GM12892 (cell line): ENCODE measurements around the gene IL19.

Experiments used
- DNase-seq: peaks from one replicate; pipeline ENCODE4 v3.0.0; 2011; ENCODE audit not compliant: insufficient read length
- FAIRE-seq: peaks from 2 replicates; lab custom pipeline; 2011; peaks lifted over from hg19 to GRCh38; lab: Jason Lieb, UNC
- POLR2A ChIP-seq: IDR thresholded peaks from 2 replicates; pipeline ENCODE4 v1.6.1; 2011; ENCODE audit warnings: low read depth, low read length, control low read depth
- POLR2AphosphoS5 ChIP-seq: IDR thresholded peaks from 2 replicates; pipeline ENCODE4 v1.6.1; 2011; ENCODE audit warnings: low read depth, low read length, control low read depth
- TAF1 ChIP-seq: IDR thresholded peaks from 2 replicates; pipeline ENCODE4 v1.6.1; 2011; ENCODE audit warnings: low read depth, mild to moderate bottlenecking, control low read depth, low read length, borderline replicate concordance

IL19 gene

DNA sequence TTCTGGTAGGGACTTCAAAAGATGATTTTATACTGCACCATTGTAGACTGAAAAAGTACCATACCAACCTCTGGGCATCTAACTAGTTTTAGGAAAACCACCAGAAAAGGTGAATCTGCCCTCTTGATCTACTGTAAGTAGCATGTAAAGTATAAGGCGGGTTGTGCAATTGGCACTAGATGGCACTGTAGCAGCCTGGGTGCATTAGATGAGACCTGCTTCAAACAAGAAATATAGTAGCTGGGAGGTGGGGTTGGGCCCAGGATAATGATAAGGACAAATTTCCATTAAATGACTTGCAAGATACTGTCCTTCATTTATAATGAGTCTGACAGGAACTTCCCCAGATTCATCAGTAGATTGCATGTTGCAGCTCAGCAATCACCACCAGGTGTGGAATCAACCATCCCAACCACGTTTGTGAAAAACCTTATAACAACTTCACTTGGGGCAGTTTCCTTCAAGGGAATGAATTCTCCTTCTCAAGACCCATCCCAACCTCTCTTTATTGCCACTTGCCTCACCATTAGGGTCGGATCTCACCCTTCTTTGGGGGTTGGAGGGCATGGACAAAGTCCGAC, 39.0 kb downstream of the IL19 start:
- TF ChIP-seq TAF1 (no peak), POLR2A (no peak), POLR2AphosphoS5 (no peak)
- no peak for DNase-seq
- FAIRE-seq, result peak; percentile 81

DNA sequence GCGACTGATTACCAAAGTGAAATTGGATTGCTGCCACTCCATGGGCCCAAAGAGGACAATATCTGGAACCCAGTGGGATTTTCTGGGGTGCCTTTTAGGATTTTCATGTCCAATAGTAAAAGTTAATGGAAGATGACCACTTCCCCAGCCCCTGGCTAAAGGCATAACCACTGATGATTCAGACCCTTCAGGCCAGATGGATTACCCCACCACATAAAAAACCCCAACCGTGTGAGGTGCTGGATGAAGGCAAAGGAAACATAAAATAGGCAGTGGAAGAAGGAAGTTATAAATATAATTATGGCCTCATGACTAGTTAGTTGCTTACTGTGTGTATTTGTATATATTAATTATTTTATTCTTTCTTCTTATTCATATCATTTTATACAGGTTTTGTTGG, 41.9 kb downstream of the IL19 start:
- no peak for DNase-seq
- TF ChIP-seq POLR2A (no peak), TAF1 (no peak), POLR2AphosphoS5 (no peak)
- no peak for FAIRE-seq

DNA sequence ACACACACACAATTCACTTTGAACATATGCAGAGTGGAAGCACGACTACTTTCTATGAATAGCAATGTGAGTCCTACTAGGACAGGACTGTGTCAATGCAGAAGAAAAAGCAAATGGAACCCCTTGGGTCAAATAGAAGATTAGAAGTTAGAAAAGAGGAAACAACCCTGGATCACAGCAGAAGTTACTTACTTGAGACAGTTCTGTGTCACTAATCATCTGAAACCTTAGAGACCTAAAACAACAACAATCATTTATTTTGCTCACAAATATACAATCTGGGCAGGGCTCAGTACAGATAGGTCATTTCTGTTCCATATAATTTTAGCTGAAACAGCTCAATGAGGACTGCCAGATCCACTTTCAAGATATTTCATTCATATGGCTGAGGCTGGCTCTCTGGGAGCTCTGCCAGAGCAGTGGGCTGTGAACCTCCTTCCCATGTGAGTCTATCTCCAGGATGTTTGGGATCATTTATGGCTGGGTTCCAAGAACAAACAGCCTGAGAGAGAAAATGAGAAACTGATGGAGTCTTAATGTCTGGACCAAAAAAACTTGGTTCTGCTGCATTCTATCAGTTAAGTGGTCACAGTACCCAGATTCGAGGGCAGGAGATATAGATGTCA, 44.3 kb downstream of the IL19 start:
- no peak for TF ChIP-seq POLR2A
- TF ChIP-seq TAF1, result no peak
- TF ChIP-seq POLR2AphosphoS5, result no peak
- peak; percentile 94 for FAIRE-seq

DNA sequence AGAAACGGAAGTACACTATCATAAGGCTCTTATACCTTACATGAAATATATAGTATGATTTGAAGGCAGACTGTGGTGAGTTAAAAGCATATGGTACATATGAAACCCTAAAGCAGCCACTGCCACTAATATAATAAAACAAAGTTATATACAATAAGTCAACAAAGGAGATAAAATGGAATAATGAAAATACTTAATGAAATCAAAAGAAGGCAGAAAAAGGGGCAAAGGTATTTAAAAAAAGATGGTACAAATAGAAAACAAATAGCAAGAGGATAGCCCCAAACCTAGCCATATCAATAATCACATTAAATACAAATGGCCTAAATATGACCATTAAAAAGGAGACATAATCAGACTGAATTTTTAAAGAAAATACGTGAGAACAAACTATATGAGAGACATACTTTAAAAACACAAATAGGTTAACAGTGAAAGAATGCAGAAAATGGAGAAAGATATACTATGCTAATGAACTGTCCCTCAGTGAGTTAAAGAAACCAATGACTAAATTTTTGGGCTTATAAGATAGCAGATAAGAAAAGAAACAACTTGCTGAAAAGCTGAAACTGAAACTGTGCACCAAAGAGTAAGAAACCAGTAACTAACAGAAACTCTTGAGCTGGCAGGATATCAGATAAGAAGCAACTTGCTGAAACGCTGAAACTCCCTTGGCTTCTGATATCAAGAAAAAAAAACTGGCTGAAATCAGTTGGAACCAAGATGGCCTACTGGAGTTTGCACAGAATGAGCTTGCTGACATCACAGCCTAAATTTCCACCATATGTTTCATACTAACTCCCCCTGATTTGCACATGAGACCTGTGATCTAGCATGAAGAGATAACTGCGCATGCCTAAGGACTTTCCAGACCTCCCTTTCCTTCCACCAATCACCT, 46.1 kb downstream of the IL19 start:
- peak; percentile 90 for FAIRE-seq
- DNase-seq, result no peak

More for the DNA sequence above, 44.3 kb downstream of the IL19 start:
- DNase-seq, result no peak

GRCh38 chr1:206821493-206821892, 50.9 kb downstream of the IL19 start:
- TF ChIP-seq POLR2A (no peak), POLR2AphosphoS5 (no peak), TAF1 (no peak)
- DNase-seq (no peak), FAIRE-seq (no peak)

More for the DNA sequence above, 46.1 kb downstream of the IL19 start:
- TF ChIP-seq TAF1, result no peak
- TF ChIP-seq POLR2A, result no peak

DNA sequence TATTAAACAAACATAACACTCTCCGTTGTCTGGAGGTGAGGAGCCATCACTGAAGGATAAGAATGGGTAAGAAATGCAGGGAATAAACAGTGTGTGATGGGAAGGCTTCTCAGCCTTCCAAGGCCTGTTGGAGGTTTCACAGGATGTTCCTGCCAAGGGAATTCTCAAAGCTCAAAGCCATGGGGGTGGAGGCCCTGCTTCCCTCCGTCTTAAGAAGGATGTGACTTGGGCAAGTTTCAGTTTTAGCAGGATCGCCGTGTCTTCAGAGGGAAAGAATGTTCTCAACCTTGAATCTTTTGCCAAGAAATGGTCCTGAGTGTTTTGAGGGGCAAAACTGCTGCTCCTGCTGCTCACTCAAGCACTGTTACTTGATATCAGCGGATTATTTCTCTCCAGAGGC, 53.2 kb downstream of the IL19 start:
- FAIRE-seq, result no peak
- no peak for DNase-seq
- TF ChIP-seq POLR2AphosphoS5, result no peak
- no peak for TF ChIP-seq TAF1
- TF ChIP-seq POLR2A, result no peak

GRCh38 chr1:206824331-206824730, 53.8 kb downstream of the IL19 start:
- FAIRE-seq, result no peak
- no peak for DNase-seq
- no peak for TF ChIP-seq POLR2A
- TF ChIP-seq POLR2AphosphoS5, result no peak
- TF ChIP-seq TAF1, result no peak

DNA sequence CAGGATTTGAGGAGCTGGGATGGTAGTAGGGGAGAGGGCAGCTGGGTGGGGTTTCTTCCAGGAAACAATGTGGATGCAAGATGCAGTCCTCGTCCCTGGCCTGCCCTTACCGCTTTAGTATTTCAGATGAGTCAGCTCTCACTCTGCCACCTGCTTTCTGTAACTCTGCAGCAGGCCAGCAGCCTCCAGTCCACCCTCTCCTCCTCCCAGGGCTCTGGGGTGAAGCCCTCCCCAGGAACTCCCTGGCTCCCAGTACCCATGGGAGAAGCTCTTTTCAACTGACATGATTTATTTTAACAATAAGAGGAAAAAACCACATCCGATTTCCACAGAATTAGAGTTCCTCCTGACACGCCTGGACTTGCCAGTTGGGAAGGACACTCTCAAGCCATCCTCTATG, 55.8 kb downstream of the IL19 start:
- FAIRE-seq (no peak), DNase-seq (no peak)
- no peak for TF ChIP-seq POLR2A
- TF ChIP-seq TAF1, result no peak
- no peak for TF ChIP-seq POLR2AphosphoS5

DNA sequence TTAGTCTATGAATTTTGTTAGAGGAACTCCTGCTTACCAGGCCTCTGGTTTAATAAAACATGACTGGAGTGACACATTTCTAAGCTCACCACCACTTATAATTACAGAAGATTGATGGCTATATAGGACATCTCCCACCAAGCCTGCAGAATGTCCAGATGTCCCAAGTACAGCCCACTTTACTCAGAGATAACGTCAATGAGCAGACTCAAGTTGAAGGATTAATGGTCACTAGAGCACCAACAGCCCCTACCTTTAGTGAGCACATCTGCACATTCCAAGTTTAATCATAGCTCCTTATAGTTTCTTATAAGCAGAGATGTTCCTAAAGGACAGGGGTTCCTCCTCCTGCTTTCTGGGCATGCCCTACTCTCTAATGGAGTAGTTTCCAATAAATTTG, 57.5 kb downstream of the IL19 start:
- no peak for DNase-seq
- no peak for FAIRE-seq
- TF ChIP-seq TAF1, result no peak
- TF ChIP-seq POLR2A, result no peak
- TF ChIP-seq POLR2AphosphoS5, result no peak

GRCh38 chr1:206828765-206829164, 58.2 kb downstream of the IL19 start:
- FAIRE-seq (no peak), DNase-seq (no peak)
- no peak for TF ChIP-seq POLR2AphosphoS5
- TF ChIP-seq TAF1, result no peak
- no peak for TF ChIP-seq POLR2A

GRCh38 chr1:206829282-206829681, 58.7 kb downstream of the IL19 start:
- FAIRE-seq (no peak), DNase-seq (no peak)
- TF ChIP-seq POLR2A (no peak), TAF1 (no peak)

- DNase-seq (no peak), FAIRE-seq (no peak)
- TF ChIP-seq POLR2A (no peak), TAF1 (no peak), POLR2AphosphoS5 (no peak)
Measured at GRCh38 chr1:206829875-206830274, 59.3 kb downstream of the IL19 start.
